ENCODE results near the gene TMEM181. TPM values are rescaled to one million over a fixed set of nuclear protein-coding genes. Genes with fewer than 3 reads are reported as not detected.

TMEM181 gene
- total RNA-seq, 1 experiment from 2014 or later: 15.4 TPM

DNA sequence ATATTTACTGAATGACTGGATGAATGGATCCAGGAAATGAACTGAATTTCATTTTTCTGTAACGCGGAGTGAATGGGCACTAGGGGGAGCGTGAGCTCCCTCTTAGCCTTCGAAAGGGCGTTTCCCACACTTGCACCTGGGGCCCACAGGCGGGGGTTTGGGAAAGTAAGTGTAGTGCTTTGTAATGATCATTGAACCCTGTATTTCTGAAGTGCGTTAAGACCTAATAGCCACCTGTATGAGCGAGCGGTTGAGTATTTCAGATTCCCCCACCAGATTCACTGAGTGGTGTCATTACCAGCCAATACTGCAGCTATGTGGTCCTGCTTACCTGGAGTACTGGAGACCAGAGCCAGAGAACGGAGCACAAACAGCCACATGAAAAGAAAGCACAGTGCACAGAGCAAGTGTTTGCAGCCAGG is 100.5 kb downstream of the TMEM181 start:
- Histone ChIP-seq H3K4me1 (ENCODE audit: low read length) (no peaks in the 10 kb centered on the region), H3K9me2 (replicated peaks; ENCODE audit: insufficient read depth, low read length) (no peaks in the 10 kb centered on the region), H3K36me3 (ENCODE audit: insufficient read depth, low read length) (no peaks in the 10 kb centered on the region), H3K9me3 (ENCODE audit: low read length) (no peaks in the 10 kb centered on the region), H3K4me3 (ENCODE audit: low read length) (no peak overlapping the region), H3K4me2 (ENCODE audit: low read depth, low read length, poor library complexity, severe bottlenecking) (no peak overlapping the region), H3K79me2 (ENCODE audit: low read length) (no peaks in the 10 kb centered on the region), H2AFZ (ENCODE audit: low read length) (no peak overlapping the region), H3K9ac (ENCODE audit: low read length) (no peak overlapping the region), H3K27me3 (ENCODE audit: low read length) (no peaks in the 10 kb centered on the region), H4K20me1 (ENCODE audit: insufficient read depth, low read depth, low read length) (no peaks in the 10 kb centered on the region), H3K27ac (ENCODE audit: low read length) (no peak overlapping the region)
- DNase-seq: peak; percentile 74

GRCh38 chr6:158661156-158661685 is 101.3 kb downstream of the TMEM181 start:
- no peaks in the 10 kb centered on the region for H3K36me3 ChIP-seq (ENCODE audit: insufficient read depth, low read length)
- H3K9me3 ChIP-seq (ENCODE audit: low read length): no peaks in the 10 kb centered on the region
- H2AFZ ChIP-seq (ENCODE audit: low read length): no peak overlapping the region
- no peaks in the 10 kb centered on the region for H3K9me2 ChIP-seq (replicated peaks; ENCODE audit: insufficient read depth, low read length)
- no peak overlapping the region for H3K9ac ChIP-seq (ENCODE audit: low read length)
- no peaks in the 10 kb centered on the region for H3K79me2 ChIP-seq (ENCODE audit: low read length)
- H3K27ac ChIP-seq (ENCODE audit: low read length): no peak overlapping the region
- no peak overlapping the region for H3K4me3 ChIP-seq (ENCODE audit: low read length)
- no peaks in the 10 kb centered on the region for H4K20me1 ChIP-seq (ENCODE audit: insufficient read depth, low read depth, low read length)
- H3K27me3 ChIP-seq (ENCODE audit: low read length): no peaks in the 10 kb centered on the region
- no peak for DNase-seq
- H3K4me1 ChIP-seq (ENCODE audit: low read length): no peaks in the 10 kb centered on the region
- no peak overlapping the region for H3K4me2 ChIP-seq (ENCODE audit: low read depth, low read length, poor library complexity, severe bottlenecking)

- Histone ChIP-seq H3K79me2 (ENCODE audit: low read length) (no peaks in the 10 kb centered on the region), H3K9me3 (ENCODE audit: low read length) (no peaks in the 10 kb centered on the region), H3K4me2 (ENCODE audit: low read depth, low read length, poor library complexity, severe bottlenecking) (no peak overlapping the region), H3K27me3 (ENCODE audit: low read length) (no peaks in the 10 kb centered on the region), H3K36me3 (ENCODE audit: insufficient read depth, low read length) (no peaks in the 10 kb centered on the region), H3K4me1 (ENCODE audit: low read length) (no peaks in the 10 kb centered on the region), H3K9me2 (replicated peaks; ENCODE audit: insufficient read depth, low read length) (no peaks in the 10 kb centered on the region), H3K27ac (ENCODE audit: low read length) (no peak overlapping the region), H2AFZ (ENCODE audit: low read length) (no peak overlapping the region), H4K20me1 (ENCODE audit: insufficient read depth, low read depth, low read length) (no peaks in the 10 kb centered on the region), H3K9ac (ENCODE audit: low read length) (no peak overlapping the region), H3K4me3 (ENCODE audit: low read length) (no peak overlapping the region)
- no peak for DNase-seq
These were observed 102.7 kb downstream of the TMEM181 start for GRCh38 chr6:158662607-158662953.

DNA sequence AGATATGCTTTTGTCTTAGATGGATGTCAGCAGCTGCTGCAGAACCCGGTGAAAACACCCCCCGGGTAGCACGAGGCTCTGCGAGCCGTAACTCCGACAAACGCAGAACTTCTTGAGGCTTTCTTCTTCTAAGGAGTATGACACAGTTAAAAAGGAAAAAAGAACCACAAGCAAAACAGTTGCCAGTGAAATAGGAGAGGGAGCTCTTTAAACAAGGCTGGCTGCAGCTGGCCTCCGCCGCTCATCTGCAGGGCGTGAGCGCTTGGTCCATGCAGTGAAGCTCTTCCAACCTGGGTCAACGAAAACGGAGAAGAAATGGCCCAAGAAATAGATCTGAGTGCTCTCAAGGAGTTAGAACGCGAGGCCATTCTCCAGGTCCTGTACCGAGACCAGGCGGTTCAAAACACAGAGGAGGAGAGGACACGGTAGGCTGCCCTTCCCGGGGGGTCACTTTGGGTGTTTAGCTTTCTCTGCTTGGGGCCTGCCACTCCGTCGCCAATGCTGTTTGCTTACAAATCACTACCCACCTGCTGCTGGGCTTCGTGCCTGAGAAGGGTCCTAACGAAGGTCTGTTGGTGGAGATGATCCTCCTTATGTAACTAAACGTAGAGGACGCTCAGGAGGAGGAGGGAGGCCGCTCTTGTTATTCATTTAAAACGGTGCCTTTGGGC is 103.2 kb downstream of the TMEM181 start:
- no peak overlapping the region for H3K27ac ChIP-seq (ENCODE audit: low read length)
- no peak overlapping the region for H3K4me3 ChIP-seq (ENCODE audit: low read length)
- no peak overlapping the region for H3K9ac ChIP-seq (ENCODE audit: low read length)
- H3K4me2 ChIP-seq (ENCODE audit: low read depth, low read length, poor library complexity, severe bottlenecking): no peak overlapping the region
- no peak for DNase-seq
- H2AFZ ChIP-seq (ENCODE audit: low read length): no peak overlapping the region
- H3K9me2 ChIP-seq (replicated peaks; ENCODE audit: insufficient read depth, low read length): no peaks in the 10 kb centered on the region
- H3K36me3 ChIP-seq (ENCODE audit: insufficient read depth, low read length): no peaks in the 10 kb centered on the region
- H3K27me3 ChIP-seq (ENCODE audit: low read length): no peaks in the 10 kb centered on the region
- H3K4me1 ChIP-seq (ENCODE audit: low read length): no peaks in the 10 kb centered on the region
- no peaks in the 10 kb centered on the region for H3K79me2 ChIP-seq (ENCODE audit: low read length)
- H4K20me1 ChIP-seq (ENCODE audit: insufficient read depth, low read depth, low read length): no peaks in the 10 kb centered on the region
- no peaks in the 10 kb centered on the region for H3K9me3 ChIP-seq (ENCODE audit: low read length)

DNA sequence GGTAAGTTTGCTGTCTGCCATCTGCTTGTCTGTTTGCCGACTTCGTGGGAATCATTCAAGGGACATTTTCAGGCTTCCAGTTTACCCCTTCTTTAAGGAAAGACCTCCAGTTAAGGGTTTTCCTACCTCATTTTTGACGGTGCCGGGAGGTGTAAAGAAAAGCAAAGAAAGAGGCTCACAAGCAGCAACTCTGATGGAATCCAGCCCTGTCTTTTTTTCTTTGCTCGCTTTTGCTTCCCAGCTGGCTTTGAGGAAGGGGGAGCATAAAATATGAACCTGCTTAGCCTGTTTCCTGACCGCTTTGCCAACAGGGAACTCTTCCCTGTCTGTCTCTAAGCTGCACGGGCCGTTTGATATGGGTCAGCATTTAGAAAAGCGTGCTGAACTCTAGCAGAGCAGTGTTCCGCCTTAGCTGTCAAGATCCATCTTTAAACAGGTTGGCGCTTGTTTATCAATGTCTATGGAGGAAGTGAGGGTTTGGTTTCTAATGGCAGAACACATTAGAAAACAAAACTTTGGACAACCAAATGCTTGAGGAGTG is 103.8 kb downstream of the TMEM181 start:
- Histone ChIP-seq H3K9ac (ENCODE audit: low read length) (no peak overlapping the region), H3K36me3 (ENCODE audit: insufficient read depth, low read length) (no peaks in the 10 kb centered on the region), H2AFZ (ENCODE audit: low read length) (no peak overlapping the region), H3K4me2 (ENCODE audit: low read depth, low read length, poor library complexity, severe bottlenecking) (no peak overlapping the region), H4K20me1 (ENCODE audit: insufficient read depth, low read depth, low read length) (no peaks in the 10 kb centered on the region), H3K4me3 (ENCODE audit: low read length) (no peak overlapping the region), H3K27me3 (ENCODE audit: low read length) (no peaks in the 10 kb centered on the region), H3K27ac (ENCODE audit: low read length) (no peak overlapping the region), H3K9me3 (ENCODE audit: low read length) (no peaks in the 10 kb centered on the region), H3K79me2 (ENCODE audit: low read length) (no peaks in the 10 kb centered on the region), H3K9me2 (replicated peaks; ENCODE audit: insufficient read depth, low read length) (no peaks in the 10 kb centered on the region), H3K4me1 (ENCODE audit: low read length) (no peaks in the 10 kb centered on the region)
- no peak for DNase-seq

DNA sequence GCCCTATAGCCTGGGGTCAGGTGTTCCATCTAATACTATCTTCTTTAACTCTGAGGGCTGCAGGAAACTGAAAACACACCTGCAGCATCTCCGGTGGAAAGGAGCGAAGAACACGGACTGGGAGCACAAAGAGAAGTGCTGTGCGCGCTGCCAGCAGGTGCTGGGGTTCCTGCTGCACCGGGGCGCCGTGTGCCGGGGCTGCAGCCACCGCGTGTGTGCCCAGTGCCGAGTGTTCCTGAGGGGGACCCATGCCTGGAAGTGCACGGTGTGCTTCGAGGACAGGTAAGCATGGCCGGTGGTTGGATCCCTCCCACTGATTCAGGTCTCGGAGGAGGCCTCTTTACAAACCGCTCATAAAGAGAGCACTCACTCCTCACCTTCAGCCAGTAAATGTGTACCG is 105.4 kb downstream of the TMEM181 start:
- H3K27me3 ChIP-seq (ENCODE audit: low read length): no peaks in the 10 kb centered on the region
- no peaks in the 10 kb centered on the region for H3K4me1 ChIP-seq (ENCODE audit: low read length)
- H3K36me3 ChIP-seq (ENCODE audit: insufficient read depth, low read length): no peaks in the 10 kb centered on the region
- H3K4me3 ChIP-seq (ENCODE audit: low read length): no peak overlapping the region
- DNase-seq: no peak
- no peaks in the 10 kb centered on the region for H3K9me3 ChIP-seq (ENCODE audit: low read length)
- no peaks in the 10 kb centered on the region for H4K20me1 ChIP-seq (ENCODE audit: insufficient read depth, low read depth, low read length)
- H3K4me2 ChIP-seq (ENCODE audit: low read depth, low read length, poor library complexity, severe bottlenecking): no peak overlapping the region
- H3K27ac ChIP-seq (ENCODE audit: low read length): no peak overlapping the region
- H3K9me2 ChIP-seq (replicated peaks; ENCODE audit: insufficient read depth, low read length): no peaks in the 10 kb centered on the region
- no peak overlapping the region for H3K9ac ChIP-seq (ENCODE audit: low read length)
- no peaks in the 10 kb centered on the region for H3K79me2 ChIP-seq (ENCODE audit: low read length)
- no peak overlapping the region for H2AFZ ChIP-seq (ENCODE audit: low read length)

DNA sequence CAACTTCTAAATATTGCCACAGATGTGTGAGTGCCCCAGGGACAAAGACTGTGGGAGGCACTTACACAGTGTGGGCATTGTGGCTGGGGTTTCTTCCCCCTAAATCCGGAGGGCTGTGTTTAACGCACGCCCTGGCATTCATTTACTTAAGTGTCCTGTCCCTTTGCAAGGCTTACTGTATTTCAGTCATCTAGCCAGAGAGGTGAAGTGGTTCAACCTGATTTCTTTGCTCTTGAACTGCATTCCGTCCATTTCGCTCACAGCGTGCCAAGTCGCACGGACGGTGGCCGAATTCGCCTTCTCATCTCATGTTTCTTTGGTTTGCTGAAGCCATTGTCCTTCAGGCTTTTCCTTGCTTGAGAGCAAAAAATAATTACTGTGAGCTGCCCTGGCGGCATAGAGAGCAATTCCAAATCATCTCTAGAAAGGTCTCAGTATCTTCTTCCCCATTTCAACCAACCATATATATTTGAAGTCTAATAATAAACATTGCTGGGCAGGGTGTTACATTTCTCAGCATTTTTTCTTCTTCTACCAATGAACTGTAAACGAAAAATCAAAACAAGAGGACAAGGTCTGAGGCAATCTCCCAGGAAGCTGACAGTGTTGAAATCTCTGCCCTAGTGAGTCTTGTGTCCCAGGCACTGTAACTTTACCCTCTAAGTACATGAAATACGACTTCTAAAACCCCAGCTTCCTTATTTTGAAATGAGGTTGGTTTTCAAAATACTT is 106.9 kb downstream of the TMEM181 start:
- no peaks in the 10 kb centered on the region for H3K9me3 ChIP-seq (ENCODE audit: low read length)
- H2AFZ ChIP-seq (ENCODE audit: low read length): no peak overlapping the region
- no peaks in the 10 kb centered on the region for H4K20me1 ChIP-seq (ENCODE audit: insufficient read depth, low read depth, low read length)
- no peaks in the 10 kb centered on the region for H3K9me2 ChIP-seq (replicated peaks; ENCODE audit: insufficient read depth, low read length)
- DNase-seq: no peak
- no peak overlapping the region for H3K9ac ChIP-seq (ENCODE audit: low read length)
- H3K27ac ChIP-seq (ENCODE audit: low read length): no peak overlapping the region
- H3K4me3 ChIP-seq (ENCODE audit: low read length): no peak overlapping the region
- no peaks in the 10 kb centered on the region for H3K4me1 ChIP-seq (ENCODE audit: low read length)
- no peaks in the 10 kb centered on the region for H3K79me2 ChIP-seq (ENCODE audit: low read length)
- H3K4me2 ChIP-seq (ENCODE audit: low read depth, low read length, poor library complexity, severe bottlenecking): no peak overlapping the region
- no peaks in the 10 kb centered on the region for H3K36me3 ChIP-seq (ENCODE audit: insufficient read depth, low read length)
- H3K27me3 ChIP-seq (ENCODE audit: low read length): no peaks in the 10 kb centered on the region

- Histone ChIP-seq H2AFZ (ENCODE audit: low read length) (no peak overlapping the region), H4K20me1 (ENCODE audit: insufficient read depth, low read depth, low read length) (no peaks in the 10 kb centered on the region), H3K27ac (ENCODE audit: low read length) (no peak overlapping the region), H3K9ac (ENCODE audit: low read length) (no peak overlapping the region), H3K9me2 (replicated peaks; ENCODE audit: insufficient read depth, low read length) (no peaks in the 10 kb centered on the region), H3K4me2 (ENCODE audit: low read depth, low read length, poor library complexity, severe bottlenecking) (no peak overlapping the region), H3K36me3 (ENCODE audit: insufficient read depth, low read length) (no peaks in the 10 kb centered on the region), H3K4me3 (ENCODE audit: low read length) (no peak overlapping the region), H3K27me3 (ENCODE audit: low read length) (no peaks in the 10 kb centered on the region), H3K4me1 (ENCODE audit: low read length) (no peaks in the 10 kb centered on the region), H3K9me3 (ENCODE audit: low read length) (no peaks in the 10 kb centered on the region), H3K79me2 (ENCODE audit: low read length) (no peaks in the 10 kb centered on the region)
- no peak for DNase-seq
These were observed 107.6 kb downstream of the TMEM181 start for GRCh38 chr6:158667360-158667981.

All from Karpas-422 (cell line).